Bronchial smooth muscle cell (primary cell): Measurements from ENCODE around the gene EBNA1BP2. TPM values are rescaled to one million over a fixed set of nuclear protein-coding genes. Genes with fewer than 3 reads are reported as not detected.

Experiments used
- total RNA-seq: library from RNA; depleted of rRNA; stranded (reverse); fragments of >200 nt; gene quantifications from 2 replicates; pipeline ENCODE4 v1.2.1, GENCODE V29; 2014

Gene EBNA1BP2
- total RNA-seq: 32.6 and 39.9 TPM in 2 replicates

GRCh38 chr1:43171876-43172526, at the start of gene EBNA1BP2, which contains the start of gene CFAP57:
Gene EBNA1BP2 (minus strand): TSS chr1:43172290. CDS start chr1:43172118, 172 bp downstream.
Gene CFAP57 (plus strand): TSS chr1:43172330. CDS start chr1:43172754, 424 bp downstream.

Other genes starting within 250 kb of the EBNA1BP2 start
- 14.0 and 19.9 TPM in 2 replicates for gene SLC2A1, start 213.4 kb downstream of the EBNA1BP2 start, total RNA-seq
- 0.16 and 0.26 TPM in 2 replicates for gene CFAP57, start within 50 bp of the EBNA1BP2 start, total RNA-seq
- not detected in 2 replicates for gene TMEM125, start 97.7 kb upstream of the EBNA1BP2 start, total RNA-seq
- gene C1orf210, start 113.3 kb upstream of the EBNA1BP2 start, total RNA-seq: not detected in 2 replicates
- gene TIE1, start 128.7 kb upstream of the EBNA1BP2 start, total RNA-seq: 0.34 and 0.79 TPM in 2 replicates
- not detected in 2 replicates for gene MPL, start 165.5 kb upstream of the EBNA1BP2 start, total RNA-seq
- gene CDC20, start 186.7 kb upstream of the EBNA1BP2 start, total RNA-seq: 1.2 and 8.7 TPM in 2 replicates
- gene ELOVL1, start 195.7 kb upstream of the EBNA1BP2 start, total RNA-seq: 40.2 and 48.2 TPM in 2 replicates
- 50.4 and 58.3 TPM in 2 replicates for gene MED8, start 217.5 kb upstream of the EBNA1BP2 start, total RNA-seq
- 18.3 and 23.3 TPM in 2 replicates for gene SZT2, start 217.6 kb upstream of the EBNA1BP2 start, total RNA-seq